A172 (cell line): Measurements from ENCODE around the gene LIMS1. TPM values are rescaled to one million over a fixed set of nuclear protein-coding genes. Genes with fewer than 3 reads are reported as not detected.
"Not testable (repeated sequence)": the region's sequence is repeated elsewhere in the genome, so short reads cannot be mapped to it uniquely, and the experiment has no call there.

ENCODE experiments used
- DNase-seq: peaks from one replicate; pipeline ENCODE4 v3.0.0-alpha.2; 2015; ENCODE audit warnings: low spot score
- total RNA-seq: library from RNA; depleted of rRNA; stranded (reverse); fragments of >200 nt; shearing (Covaris generic); gene quantifications from 2 replicates; pipeline ENCODE4 v1.2.3, GENCODE V29; 2014

The LIMS1 gene
- total RNA-seq, 1 experiment from 2014 or later: 53.8 TPM

DNA sequence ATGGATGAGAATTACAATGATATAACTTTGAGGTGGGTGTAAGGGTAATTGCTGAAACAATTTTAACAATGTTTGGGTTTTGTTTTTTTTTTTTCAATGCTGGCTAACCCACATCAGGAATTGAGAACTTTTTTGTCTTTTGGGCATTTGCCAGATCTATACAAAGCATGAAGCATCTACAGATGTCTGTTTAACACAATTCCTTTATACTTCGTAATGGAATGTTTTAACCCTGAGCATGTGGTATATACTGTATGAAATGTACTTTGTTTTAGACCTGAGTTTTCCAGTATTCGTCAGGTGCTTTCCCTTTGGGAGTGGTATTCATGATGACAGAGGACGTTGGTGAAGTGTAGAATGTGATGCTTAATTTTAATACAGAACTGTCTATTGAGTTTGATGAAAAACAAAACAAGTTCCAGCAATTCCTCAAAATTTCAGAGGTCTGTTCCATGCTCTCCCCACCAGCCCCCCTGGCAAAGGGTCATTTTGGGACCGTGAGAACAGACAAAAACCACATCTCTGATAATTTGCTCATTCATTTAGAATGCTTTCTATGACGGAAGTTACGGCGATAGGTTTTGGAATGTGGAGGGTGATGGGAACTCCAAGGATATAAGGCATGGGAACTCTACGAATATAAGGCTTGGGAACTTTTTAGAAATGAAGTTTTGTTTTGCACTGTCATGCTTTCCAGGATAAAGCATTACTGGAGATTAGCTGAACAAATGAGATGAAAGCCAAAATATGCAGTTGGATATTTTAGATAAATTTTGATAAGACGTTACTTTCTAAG is 14.1 kb downstream of the LIMS1 start:
- DNase-seq: no peak

DNA sequence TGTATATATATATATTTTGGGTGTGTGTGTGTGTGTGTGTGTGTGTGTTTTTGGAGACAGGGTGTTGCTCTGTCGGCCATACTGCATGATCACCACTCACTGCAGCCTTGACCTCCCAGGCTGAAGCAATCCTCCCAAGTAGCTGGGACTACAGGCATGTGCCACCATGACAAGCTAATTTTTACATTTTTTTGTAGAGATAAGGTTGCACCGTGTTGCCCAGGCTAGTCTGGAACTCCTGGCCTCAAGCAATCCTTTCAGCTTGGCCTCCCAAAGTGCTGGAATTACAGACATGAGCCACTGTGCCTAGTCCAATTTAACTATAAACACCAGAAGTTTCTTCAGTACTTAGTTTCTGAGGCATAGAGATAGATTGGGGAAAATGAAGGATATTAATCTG is 18.3 kb downstream of the LIMS1 start:
- DNase-seq: no peak

DNA sequence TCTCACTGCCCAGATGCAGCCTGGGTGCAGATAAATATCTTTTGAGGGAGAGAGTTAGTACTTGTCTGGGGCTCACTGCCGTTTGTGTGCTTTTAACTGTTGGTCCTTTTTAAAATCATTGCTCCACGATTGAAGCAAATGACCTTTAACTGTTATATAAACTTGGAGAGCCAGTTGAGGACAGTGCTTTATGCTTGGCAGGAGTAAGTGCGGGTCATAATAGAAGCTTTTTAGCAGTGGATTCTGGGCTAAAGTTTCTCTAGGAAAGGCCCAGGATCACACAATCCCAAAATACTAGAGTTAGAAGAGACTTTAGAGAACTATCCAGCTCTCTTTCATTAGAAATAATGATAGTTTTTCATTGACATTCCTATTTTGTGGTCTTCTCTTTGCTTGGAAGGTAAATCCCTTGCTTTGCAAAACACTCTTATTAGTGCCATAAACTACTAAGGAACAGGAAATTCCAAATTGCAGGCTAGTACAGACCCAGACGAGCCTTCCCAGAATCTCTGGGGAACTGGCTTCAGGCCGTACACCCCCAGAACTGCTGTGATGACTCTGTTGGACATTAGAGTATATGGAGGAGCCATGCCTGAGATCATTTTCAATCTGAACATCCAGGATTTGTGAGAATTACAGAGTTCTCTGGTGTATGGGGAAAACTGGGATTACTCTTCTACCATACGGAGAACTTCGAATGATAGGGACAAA is 19.1 kb downstream of the LIMS1 start:
- no peak for DNase-seq

DNA sequence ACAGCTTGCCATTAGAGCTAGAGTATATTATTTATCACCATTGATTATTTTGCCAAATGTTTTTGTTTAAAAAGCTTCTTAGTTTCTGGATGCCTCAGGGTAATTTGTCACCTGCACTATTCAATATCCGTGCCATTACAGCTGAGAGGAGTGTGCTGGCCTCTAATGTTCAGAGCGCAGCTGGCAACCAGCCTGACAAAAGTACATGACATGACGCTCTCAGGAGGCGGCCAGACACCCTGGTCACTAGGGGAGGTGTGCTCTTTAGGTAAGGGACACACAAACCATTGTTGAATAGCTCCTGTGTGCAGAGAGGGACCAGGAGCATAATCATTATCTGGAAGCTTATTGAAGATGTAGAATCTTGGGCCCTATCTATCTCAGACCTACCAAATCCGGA is 20.3 kb downstream of the LIMS1 start:
- DNase-seq: no peak

DNA sequence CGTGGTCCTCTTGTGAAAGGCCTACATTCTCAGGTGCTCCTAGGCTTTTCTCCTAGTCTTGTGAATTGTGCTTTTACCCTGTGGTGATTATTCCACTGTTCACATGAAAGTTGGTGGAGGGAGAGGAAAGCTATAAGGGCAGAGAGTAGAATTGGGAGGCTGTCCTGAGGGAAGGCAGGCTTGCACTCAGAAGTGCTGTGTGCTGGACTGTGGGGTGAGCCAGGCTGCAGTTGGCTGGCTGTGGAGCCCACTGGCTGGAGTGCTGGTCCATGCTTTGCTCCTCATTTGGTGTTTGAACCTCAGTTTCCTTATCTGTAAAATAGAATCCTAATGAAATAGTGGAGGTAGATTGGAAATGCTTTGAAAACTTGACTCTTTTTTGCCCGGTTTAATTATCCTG is 21.3 kb downstream of the LIMS1 start:
- no peak for DNase-seq

DNA sequence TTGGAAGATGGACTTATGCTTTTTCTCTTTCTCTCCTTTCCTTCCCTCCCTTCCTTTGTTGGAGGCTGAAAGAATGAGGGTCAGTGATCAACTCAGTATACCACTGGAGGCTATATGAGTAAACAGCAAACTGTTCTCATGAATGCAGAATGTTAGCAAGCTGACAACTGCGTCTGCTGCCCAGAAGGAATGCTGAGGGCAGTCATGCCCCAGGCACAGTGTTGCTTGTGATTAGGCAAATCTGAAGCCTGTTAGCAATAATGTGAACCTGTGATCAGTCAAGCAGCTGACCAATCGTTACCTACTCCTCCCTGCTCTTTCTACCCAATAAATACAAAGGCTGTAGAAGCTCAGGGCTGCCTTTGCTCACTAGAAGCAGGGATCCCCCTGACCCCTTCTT is 22.3 kb downstream of the LIMS1 start:
- DNase-seq: not testable (repeated sequence)

DNA sequence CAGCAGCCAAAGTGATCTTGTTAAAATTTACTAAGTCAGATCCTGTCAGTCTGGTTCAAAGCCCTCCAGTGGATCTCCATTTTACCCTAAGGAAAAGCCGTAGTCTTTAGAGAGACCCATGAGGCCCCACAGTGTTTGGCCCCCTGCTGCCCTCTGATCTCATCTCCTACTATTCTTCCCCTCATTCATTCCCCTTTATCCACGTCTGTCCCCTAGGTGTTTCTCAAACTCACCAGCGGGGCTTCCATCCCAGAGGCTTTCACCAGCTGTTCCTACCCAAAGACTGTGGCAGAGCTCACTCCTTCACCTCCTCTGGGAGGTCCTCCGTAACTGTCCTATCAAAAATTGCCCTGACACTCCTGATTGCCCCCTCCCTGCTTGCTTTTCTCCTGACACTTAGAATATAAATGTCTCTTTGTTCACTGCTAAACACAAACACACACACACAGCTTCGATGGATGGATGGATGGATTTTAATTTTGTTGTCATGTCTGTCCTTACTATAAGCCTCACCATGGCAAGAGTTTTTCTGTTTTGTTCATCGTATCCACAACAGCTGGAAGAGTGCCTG is 26.1 kb downstream of the LIMS1 start:
- DNase-seq: no peak

DNA sequence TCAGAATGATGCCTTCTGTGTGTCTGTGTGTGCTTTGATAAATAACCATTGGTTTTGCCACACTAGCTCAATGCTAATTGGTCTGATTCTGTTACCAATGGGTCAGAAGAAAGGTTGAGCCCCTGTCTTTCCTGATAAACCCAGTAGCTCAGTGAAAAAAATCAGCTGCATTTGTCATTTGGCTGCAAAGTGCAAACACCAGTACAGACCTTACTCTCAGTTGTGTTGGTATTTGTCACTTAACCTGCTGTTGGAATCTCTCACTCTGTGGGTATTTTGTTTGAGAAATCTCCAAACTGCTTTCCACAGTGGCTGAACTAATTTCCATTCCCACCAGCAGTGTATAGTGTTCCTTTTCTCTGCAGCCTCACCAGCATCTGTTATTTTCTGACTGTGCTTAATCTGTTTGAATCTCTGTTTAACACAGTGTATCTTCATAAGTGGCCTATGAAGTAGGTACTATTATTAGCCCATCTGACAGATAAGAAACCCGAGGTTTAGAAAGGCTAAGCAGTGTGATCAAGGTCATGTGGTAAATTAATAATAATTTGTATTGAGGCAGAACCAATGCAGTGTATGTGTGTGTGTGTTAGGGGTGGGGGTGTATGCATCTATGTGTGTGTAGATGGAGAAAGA is 26.7 kb downstream of the LIMS1 start:
- DNase-seq: no peak

DNA sequence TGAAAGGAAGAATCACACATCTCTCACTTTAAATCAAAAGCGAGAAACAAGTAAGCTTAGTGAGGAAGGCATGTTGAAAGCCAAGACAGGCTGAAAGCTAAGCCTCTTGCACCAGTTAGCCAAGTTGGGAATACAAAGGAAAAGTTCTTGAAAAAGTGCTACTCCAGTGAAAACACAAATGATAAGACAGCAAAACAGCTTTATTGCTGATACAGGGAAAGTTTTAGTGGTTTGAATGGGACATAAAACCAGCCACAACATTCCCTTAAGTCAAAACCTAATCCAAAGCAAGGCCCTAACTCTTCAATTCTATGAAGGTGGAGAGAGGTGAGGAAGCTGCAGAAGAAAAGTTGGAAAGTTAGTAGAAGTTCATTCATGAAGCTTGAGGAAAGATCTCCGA is 28.0 kb downstream of the LIMS1 start:
- DNase-seq: no peak

DNA sequence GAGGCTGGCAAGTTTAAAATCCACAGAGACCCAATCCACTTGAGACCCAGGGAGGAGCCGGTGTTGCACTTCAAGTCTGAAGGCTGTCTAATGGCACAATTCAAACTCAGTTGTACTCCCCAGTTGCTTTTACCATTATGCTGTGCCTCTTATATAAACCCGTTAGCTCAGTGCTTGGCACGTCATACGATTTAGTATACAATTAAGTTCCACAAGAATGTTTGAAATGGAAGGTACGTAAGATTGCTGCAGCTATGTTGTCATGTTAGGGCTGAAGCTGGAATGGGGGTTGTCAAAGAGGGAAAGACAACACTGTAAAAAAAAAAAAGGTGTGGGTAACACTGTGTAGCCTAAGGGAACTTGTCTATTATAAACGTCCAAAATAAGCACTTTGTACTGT is 30.2 kb downstream of the LIMS1 start:
- no peak for DNase-seq

DNA sequence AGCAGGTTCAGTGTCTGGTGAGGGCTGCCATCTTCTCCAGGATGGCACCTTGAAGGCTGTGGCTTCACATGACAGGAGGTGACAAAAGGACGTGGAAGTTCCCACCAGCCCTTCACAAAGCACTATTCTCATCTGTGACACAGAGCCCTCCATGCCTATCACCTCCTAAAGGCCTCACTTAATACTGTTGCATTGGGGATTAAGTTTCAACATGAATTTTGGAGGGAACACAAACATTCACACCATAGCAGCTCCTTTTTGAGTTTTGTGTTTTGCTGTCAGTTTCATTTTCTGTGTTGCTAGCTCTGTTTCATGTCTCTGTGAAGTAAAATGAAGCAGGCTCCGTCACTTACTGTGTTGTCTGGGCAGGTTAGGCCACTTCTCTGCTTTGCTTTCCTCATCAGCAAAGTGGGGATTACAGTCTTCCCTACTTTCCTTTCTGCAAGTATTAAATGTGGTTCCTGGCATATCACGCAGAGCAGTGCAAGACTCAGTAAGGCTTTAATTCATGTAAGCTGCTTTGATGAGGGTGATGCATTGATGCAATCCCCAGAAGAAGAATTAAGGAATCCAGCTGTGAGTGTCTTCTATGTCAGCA is 31.6 kb downstream of the LIMS1 start:
- DNase-seq: no peak

DNA sequence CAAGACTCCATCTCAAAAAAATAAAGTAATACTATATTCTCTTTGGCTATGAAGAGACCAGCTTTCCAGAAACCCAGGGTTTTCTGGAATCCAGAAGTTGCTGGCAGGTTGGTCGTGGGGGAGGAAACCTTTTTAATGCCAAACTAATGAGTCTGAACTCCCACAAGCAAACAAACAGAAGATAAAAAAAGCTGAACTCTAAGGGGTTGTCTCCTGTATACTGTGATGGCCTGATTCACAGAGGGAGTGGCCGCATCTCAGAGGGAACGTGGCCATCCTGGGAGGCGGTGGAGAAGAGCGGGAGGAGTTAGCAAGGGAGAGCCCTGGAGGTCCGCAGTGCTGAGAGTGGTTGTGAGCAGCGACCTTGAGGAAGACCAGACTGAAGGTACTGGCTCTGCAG is 36.1 kb downstream of the LIMS1 start:
- DNase-seq: peak; percentile 74

DNA sequence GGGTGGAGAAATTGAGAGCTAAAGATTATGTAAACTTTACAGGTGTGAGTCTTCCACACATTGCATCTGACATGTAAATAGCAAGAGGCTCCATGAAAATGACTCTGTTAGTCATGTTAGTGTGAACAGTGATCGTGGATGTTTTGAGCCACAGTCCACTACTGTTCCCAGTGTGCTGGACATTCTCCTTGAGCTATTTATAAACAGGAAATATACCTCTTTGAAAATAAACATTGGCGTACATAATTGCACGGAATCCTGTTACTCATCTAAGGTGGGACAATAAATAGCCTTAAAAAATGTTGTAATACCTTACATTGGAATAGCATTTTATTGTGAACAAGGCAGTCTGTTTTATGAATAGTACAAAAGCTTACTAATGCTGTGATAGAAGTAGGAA is 37.0 kb downstream of the LIMS1 start:
- no peak for DNase-seq

DNA sequence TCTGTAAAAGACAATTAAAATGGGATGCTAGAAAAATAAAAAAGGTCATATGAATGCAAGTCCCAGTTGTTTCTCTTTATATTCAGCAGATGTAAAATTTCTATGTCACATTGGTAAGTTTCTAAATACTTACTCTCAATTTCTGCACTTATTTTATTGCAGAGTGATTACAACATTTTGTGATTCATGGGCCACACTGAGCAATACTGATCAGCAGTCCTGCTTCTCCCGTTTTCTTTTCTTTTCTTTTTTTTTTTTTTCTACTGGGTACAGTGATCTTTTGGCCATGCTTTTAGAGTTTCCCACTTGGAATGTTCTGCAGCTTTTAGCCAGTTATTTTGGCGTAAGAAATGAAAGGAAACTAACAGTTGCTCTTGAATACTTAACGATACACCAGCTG is 38.8 kb downstream of the LIMS1 start:
- no peak for DNase-seq

DNA sequence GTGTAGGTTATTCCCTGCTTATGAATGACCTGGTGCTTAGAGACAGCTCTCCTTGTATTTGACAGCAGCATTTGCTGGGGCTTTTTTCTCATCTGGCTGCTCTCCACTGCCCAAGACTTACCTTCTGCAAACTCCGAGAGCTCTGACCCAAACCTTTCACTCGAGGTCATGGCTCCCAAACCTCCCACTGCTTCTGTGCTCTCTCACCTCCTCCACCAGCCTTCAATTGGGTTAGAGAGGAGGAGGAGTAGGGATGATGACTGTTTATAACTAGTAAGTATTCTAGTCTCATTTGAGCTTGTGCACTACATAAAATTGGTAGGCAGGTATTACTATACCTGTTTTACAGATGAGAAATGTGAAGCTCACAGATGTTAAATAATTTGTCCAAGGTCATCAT is 40.1 kb downstream of the LIMS1 start:
- no peak for DNase-seq

DNA sequence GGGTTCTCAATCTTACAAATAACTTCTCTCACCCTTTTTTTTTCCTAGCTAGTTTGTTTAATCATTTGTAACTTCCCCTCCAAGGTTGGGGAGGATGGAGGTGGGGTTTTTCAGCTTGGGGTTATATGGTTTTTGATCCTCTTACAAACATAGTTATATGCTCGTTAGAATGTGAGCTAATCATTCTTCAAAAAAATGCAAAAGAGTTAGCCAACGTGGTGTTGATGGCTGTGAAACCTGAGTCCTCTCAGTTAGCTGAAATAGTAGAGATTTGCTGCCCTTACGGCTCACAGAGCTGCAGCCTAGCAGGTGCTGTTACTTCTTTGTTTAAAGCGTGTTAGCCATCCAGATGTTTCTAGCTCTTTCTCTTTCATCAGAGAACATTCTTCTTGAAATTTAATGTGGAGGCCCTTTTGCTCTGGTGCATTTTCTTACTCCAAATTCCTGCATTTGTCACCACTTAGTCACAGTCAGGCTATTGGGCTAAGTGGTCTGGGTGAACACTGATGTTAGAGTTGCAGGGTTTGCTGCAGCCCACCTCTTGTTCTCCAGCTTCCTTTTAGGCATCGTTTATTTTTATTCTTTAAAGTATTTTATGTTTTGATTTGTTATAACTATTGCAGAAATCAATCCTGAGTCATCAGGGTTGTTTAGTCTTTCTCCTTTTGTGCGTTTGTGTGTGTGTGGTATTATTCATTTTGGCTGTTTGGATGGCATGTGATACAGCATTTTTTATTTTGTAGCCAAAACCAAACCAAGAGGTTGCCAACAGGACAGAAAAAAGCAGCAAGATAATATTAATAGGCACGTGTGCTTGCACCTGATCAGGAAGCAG is 41.1 kb downstream of the LIMS1 start:
- peak; percentile 49 for DNase-seq

DNA sequence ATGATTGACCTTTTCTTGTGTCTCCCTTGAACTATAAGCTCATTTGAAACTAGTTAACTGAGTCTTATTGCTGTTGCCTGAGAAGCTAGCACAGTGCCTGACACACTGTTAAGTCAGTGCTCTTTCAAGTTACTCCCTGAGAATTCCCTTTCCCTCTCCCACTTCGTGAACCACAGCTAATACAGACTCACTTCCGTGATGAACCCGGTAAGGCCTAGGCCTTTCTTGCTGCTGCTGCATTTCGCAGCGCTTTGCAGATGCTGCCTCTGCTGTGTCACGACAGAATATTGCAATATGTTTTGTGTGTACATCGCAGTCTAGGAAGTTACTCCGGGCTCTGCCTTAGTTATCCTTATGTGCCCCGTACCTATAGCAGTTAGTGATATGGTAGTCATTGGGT is 42.8 kb downstream of the LIMS1 start:
- no peak for DNase-seq

DNA sequence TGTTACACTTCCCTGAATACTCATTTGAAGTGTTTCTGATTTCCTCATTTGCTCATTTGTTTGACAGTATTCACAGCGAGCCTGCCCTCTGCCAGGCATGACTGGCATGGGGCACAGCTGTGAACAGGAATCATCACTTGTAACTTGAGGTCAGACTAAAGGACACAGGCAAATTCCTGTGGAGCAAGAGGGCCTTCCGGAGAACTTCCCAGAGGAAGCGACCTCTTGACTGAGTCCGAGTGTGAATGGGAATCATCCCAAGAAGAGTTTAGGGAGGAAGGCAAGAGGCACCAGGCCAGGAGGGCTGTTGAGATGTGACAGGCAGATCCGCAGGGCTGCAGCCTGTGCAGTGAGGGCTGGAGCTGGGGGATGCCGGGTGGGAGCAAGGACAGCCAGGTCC is 45.4 kb downstream of the LIMS1 start:
- DNase-seq: peak; percentile 76

DNA sequence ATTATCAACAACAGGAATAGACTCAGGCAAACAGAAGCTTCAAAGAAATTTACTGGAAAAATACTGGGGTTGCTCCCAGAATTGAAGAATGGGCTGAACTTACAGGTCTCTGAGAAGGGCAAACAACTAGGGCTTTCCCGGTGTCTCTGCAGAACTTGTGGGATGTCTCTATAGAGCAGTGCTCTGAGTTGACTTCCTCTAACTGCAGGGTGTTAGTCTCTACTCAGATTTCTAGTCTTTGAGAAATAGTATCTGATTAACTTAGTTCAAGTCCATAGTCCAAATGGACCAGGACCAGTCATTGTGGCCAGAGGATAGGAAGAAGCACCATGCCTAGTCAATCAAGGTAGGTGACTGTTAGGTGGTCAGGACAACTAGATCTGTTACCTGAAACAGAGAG is 45.8 kb downstream of the LIMS1 start:
- no peak for DNase-seq

DNA sequence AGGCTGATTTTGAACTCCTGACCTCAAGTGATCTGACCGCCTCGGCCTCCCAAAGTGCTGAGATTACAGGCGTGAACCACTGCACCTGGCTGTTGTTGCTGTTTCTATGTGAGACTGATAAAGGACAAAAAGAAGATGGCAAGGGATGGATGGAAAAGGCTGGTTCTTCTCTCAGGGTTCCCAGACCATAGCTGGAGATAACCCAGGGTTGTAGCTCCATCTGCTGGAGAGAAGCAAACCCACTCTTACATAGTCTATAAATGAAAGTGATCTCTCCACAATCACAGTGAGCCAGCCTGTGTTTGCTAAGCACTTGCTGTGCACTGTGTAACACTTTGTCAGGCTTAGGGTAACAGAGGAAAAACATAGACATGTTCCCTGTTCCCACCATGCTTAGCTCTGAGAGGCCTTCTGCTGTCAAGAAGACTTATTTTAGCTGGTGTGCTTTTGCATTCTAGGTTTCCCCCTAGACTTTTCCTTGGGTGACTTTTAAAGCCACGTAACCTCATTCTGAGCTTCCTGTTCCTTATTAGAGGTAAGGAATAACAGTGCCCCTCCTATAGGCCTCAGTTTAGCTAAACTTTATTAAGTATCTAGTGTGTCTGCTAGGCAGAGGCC is 49.7 kb downstream of the LIMS1 start:
- peak; percentile 85 for DNase-seq

DNA sequence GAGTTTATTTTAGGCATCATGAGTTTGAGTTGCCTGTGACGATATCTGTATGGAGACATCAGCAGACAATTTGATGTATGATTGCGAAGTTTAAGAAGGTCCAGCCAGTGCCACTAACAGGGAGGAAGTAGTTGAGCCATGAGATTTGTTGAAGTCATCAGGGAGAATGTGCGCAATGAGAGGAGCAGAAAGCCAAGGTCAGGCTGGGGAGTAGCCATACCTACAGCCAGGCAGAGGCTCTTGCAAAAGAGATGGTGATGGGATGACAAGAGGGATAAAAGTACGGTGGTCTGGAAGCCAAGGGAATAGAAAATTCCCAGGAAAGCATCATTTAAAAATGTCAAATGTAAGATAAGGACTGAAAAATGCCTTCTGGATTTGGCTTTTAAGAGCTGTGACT is 51.2 kb downstream of the LIMS1 start:
- peak; percentile 33 for DNase-seq
